Prostate gland (tissue), 2 donors: ENCODE data around the gene SHROOM4. TPM values are rescaled to one million over a fixed set of nuclear protein-coding genes. Genes with fewer than 3 reads are reported as not detected.

Source experiments
- DNase-seq: peaks from one replicate; pipeline ENCODE4 v3.0.0-alpha.2; 2019; ENCODE audit warnings: low spot score
- H3K27ac ChIP-seq, 2 donors: fragments of 200-600 bp; sonication (generic); 2 replicates each; pipeline ENCODE4 v1.5.1; 2017 to 2019
- H3K27me3 ChIP-seq: fragments of 200-600 bp; sonication (generic); replicated peaks from 2 replicates; pipeline ENCODE4 v1.5.1; 2019; ENCODE audit not compliant: insufficient read depth
- H3K36me3 ChIP-seq, 2 donors: fragments of 200-600 bp; sonication (generic); 1 replicate in 1 of 2; 2 replicates in 1 of 2; pipeline versions ENCODE4 v1.5.1 to v1.8.1; 2017 to 2019
- H3K4me1 ChIP-seq: fragments of 200-600 bp; sonication (generic); replicated peaks from 2 replicates; pipeline ENCODE4 v1.5.1; 2019
- H3K4me3 ChIP-seq, 2 donors: fragments of 200-600 bp; sonication (generic); 2 replicates each; pipeline ENCODE4 v1.5.1; 2017 to 2019
- H3K9me3 ChIP-seq: fragments of 200-600 bp; sonication (generic); 2 replicates; pipeline ENCODE4 v1.5.1; 2017
- CTCF ChIP-seq, 4 experiments: fragments of 200-600 bp in 2 of 4; fragments of 450-650 bp in 2 of 4; sonication (generic) in 2 of 4; IDR thresholded peaks; 1 replicate in 3 of 4; 2 replicates in 1 of 4; pipeline ENCODE4 v1.5.1; 2016 to 2019; ENCODE audit warnings: antibody characterized with exemption in 4 of 4, mild to moderate bottlenecking in 2 of 4, moderate library complexity in 2 of 4
- POLR2A ChIP-seq: fragments of 450-650 bp; IDR thresholded peaks from one replicate; pipeline ENCODE4 v1.6.1; 2016; ENCODE audit warnings: antibody characterized with exemption, mild to moderate bottlenecking
- POLR2AphosphoS5 ChIP-seq: sonication (generic); formaldehyde crosslinking; IDR thresholded peaks from one replicate; pipeline ENCODE4 v1.6.1; 2017; ENCODE audit warnings: antibody characterized with exemption
- WGBS: methylation state at CpG from one replicate; pipeline ENCODE4 v1.1.5; 2018; 5-methylcytosine and 5-hydroxymethylcytosine counted together
- intact Hi-C: fragments of 100-400 bp; cut with DNase I; formaldehyde crosslinking; loops from one replicate; pipeline ENCODE4 v1.14.2; 2022
- total RNA-seq, 2 donors: library from RNA; depleted of rRNA; stranded (reverse); fragments of >200 nt; gene quantifications; one replicate each; pipeline ENCODE4 v1.1.0, GENCODE V29; 2016

Gene SHROOM4
- total RNA-seq, 2 donors from 2014 or later = 6.1 to 7.3 TPM

DNA sequence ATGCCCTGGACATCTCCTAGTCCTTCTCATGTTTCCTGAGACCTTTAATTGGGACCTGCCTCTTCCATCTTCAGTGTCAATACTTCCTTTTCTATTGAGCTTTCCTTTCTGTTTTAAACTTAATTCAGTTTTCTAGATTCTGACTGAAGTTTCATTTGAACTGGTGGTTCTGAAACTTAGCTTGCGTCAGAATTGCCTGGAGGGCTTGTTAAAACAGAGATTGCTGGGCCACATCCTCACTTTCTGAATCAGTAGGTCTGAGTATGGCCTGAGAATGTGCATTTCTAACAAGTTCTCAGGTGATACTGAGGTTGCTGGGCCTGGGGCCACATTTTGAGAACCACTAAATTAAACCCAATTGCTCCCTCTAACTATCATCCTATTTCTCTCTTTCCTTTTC, 191.2 kb downstream of the SHROOM4 start:
- no peaks in the 10 kb centered on the region for H3K4me1 ChIP-seq
- no peaks in the 10 kb centered on the region for H3K9me3 ChIP-seq
- WGBS = 100% methylated on average over 1 of the region's 1 CpG
- H3K4me3 ChIP-seq = no peak overlapping the region
- TF ChIP-seq CTCF (IDR thresholded peaks at IDR 0.05) (no peak), POLR2A (no peak), POLR2AphosphoS5 (no peak)
- intact Hi-C loops = no loop called here
- no peaks in the 10 kb centered on the region for H3K27me3 ChIP-seq
- no peak overlapping the region for H3K27ac ChIP-seq
- H3K36me3 ChIP-seq = no peaks in the 10 kb centered on the region
- no peak for DNase-seq

DNA sequence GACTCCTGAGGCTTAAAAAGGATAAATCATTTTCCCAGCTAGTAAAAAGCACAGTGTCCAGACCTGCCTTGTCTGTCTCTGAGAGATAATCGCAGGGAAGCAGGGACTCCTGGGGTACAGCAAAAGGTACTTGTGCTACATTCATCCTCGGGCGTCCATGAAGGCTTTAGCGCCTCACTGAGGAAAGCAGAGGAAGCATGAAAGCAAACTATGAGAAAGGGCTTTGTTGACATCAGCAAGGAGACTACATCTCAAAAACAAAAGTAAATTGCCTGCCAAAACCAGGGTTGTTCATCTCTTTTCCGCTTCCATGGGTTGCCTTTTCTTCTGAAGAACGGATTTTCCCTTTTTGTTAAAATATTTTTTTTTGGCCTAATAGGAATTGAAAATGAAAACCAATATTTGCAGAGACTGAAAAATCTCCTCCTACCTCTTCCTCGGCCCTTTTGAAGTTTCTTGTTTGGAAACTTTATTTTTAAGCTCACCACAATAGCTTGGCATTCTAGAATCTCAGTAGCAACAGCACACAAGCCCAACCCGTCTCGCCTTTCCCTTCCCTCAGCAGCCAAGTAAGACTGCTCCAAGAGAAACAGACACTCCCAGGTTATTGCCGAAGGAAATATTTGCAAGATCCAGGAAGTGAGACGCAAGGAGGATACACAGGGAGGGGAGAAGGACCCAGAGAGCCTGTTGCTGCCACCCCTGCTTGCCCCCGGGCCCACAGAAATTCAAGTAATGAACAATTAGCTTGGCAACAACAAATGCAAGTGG, 195.0 kb downstream of the SHROOM4 start:
- no peak overlapping the region for H3K4me3 ChIP-seq
- H3K27ac ChIP-seq = no peak overlapping the region
- H3K4me1 ChIP-seq = no peaks in the 10 kb centered on the region
- DNase-seq = peak; percentile 12
- TF ChIP-seq POLR2A = no peak
- TF ChIP-seq CTCF (IDR thresholded peaks at IDR 0.05) = no peak
- TF ChIP-seq POLR2AphosphoS5 = no peak
- no peaks in the 10 kb centered on the region for H3K9me3 ChIP-seq
- 18% methylated on average over 12 of the region's 12 CpGs for WGBS
- no peaks in the 10 kb centered on the region for H3K27me3 ChIP-seq
- intact Hi-C loops = no loop called here
- no peaks in the 10 kb centered on the region for H3K36me3 ChIP-seq

DNA sequence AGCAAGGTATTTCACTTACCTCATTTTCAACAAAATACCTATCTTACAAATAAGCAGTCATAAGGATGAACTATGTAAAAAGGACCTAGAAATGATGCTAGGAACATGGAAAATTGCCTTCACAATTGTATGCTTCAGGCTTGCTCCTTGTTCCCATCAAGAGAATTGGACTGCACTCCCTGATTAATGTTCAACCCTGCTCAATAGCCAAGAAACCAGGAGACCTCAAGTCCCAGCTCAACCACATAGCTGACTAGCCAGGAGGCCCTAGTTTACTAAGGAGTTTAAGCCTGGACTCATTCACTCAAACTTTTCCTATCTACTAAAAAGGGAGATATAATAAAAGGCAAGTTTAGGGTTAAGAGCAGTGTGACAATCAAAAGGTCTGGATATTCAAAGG, 196.8 kb downstream of the SHROOM4 start:
- no peaks in the 10 kb centered on the region for H3K4me1 ChIP-seq
- H3K36me3 ChIP-seq = no peaks in the 10 kb centered on the region
- no peak overlapping the region for H3K27ac ChIP-seq
- H3K9me3 ChIP-seq = no peaks in the 10 kb centered on the region
- no peaks in the 10 kb centered on the region for H3K27me3 ChIP-seq
- intact Hi-C loops = no loop called here
- no peak for DNase-seq
- no peak for TF ChIP-seq POLR2AphosphoS5
- no peak for TF ChIP-seq CTCF (IDR thresholded peaks at IDR 0.05)
- TF ChIP-seq POLR2A = no peak
- no peak overlapping the region for H3K4me3 ChIP-seq

DNA sequence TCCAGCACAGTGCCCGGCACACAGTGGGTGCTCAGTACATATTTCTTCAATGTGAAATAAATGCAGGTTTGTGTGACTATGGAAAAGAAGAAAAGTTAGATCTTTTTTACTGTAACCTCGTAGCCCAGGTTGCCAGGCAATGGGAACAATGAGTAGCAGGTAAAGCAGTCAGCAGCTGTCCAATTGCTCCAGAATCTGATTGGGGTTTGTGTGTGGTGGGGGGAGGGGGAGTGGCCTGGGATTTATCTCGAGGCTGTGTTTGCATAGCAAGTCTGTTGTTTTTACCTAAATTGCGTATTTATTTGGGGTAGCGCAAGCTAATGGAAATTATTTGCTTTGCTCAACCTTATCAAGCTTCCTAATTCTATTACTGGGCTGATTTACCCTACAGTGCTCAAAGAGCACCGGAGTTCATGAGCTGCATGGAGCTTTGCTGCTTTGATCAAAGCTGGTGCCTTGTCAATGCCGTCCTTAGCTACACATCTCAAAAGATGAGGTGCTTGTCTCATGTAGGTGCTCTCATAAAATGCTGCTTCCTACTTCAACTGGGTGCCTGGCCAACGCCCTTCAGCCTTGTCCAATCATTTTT, 198.3 kb downstream of the SHROOM4 start:
- DNase-seq = no peak
- intact Hi-C loops = no loop called here
- no peaks in the 10 kb centered on the region for H3K4me1 ChIP-seq
- no peaks in the 10 kb centered on the region for H3K36me3 ChIP-seq
- no peaks in the 10 kb centered on the region for H3K9me3 ChIP-seq
- WGBS = 86% methylated on average over 7 of the region's 8 CpGs
- H3K27ac ChIP-seq = no peak overlapping the region
- TF ChIP-seq POLR2AphosphoS5 (no peak), CTCF (IDR thresholded peaks at IDR 0.05) (no peak), POLR2A (no peak)
- H3K4me3 ChIP-seq = no peak overlapping the region
- no peaks in the 10 kb centered on the region for H3K27me3 ChIP-seq

- no peaks in the 10 kb centered on the region for H3K27me3 ChIP-seq
- H3K4me1 ChIP-seq = no peaks in the 10 kb centered on the region
- H3K27ac ChIP-seq = no peak overlapping the region
- 90% methylated on average over 1 of the region's 1 CpG for WGBS
- H3K9me3 ChIP-seq = no peaks in the 10 kb centered on the region
- DNase-seq = no peak
- H3K4me3 ChIP-seq = no peak overlapping the region
- intact Hi-C loops = no loop called here
- TF ChIP-seq POLR2AphosphoS5 = no peak
- TF ChIP-seq POLR2A = no peak
- no peak for TF ChIP-seq CTCF (IDR thresholded peaks at IDR 0.05)
- no peaks in the 10 kb centered on the region for H3K36me3 ChIP-seq
These were observed 199.5 kb downstream of the SHROOM4 start for GRCh38 chrX:50614460-50614859.
